Stimulated activated CD4-positive, alpha-beta T cell treated with anti-CD3 and anti-CD28 coated beads, Interleukin-12 subunit alpha, Interleukin-12 subunit beta, amount 100 ng/mL, for 4 hours (primary cell): ENCODE data around the gene SPTB.

ENCODE experiments used
- DNase-seq: peaks from one replicate; pipeline ENCODE4 v3.0.0-alpha.2; 2020

The SPTB gene

DNA sequence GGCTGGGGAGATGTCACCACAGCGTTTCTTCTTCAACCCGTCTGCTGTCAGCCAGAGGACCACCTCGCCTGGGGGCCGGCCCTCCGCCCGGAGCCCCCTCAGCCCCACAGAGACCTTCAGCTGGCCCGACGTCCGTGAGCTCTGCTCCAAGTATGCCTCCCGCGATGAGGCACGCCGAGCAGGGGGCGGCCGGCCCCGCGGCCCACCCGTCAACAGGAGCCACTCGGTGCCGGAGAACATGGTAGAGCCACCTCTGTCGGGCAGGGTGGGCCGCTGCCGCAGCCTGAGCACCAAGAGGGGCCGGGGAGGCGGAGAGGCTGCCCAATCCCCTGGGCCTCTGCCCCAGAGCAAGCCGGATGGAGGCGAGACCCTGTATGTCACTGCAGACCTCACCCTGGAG lies 136.6 kb downstream of the SPTB start:
- no peak for DNase-seq

DNA sequence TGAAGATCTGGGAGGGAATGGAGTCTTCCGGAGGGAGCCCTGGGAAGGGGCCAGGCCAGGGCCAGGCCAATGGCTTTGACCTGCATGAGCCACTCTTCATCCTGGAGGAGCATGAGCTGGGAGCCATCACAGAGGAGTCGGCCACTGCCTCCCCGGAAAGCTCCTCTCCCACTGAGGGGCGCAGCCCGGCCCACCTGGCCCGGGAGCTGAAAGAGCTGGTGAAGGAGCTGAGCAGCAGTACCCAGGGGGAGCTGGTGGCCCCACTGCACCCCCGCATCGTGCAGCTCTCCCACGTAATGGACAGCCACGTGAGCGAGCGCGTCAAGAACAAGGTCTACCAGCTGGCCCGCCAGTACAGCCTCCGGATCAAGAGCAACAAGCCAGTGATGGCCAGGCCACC lies 137.7 kb downstream of the SPTB start:
- no peak for DNase-seq

DNA sequence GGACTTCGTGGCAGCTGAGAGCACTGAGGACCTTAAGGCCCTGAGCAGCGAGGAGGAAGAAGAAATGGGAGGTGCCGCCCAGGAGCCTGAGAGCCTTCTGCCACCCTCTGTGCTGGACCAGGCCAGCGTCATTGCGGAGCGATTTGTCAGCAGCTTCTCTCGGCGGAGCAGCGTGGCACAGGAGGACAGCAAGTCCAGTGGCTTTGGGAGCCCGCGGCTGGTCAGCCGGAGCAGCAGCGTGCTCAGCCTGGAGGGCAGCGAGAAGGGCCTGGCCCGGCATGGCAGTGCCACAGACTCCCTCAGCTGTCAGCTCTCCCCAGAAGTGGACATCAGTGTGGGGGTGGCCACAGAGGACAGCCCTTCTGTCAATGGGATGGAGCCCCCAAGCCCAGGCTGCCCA lies 138.5 kb downstream of the SPTB start:
- no peak for DNase-seq

DNA sequence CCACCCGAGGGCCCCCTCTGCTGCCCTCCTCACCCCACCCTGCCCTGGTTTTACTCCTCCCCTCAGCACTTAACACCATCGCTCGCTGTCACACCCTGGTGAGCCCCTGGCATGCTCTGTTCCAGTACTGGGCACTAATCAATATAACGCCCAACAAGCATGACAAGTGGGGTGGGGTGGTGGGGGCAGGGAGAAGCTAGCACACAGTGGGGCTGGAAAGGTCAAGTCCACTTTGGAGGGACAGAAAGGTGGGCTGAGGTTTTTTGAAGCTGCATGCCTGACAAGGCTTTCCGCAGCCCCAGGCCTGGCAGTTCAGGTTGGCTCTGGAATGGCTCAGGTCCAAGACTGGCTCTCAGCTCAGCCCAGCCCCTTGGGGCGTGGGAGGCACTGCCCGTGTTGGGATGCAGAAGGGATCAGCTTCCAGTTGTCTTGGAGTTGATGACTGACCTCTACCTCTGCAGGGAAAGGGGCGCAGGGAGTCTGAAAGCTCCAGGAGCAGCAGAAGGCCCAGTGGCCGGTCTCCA lies 141.4 kb downstream of the SPTB start:
- DNase-seq = no peak

DNA sequence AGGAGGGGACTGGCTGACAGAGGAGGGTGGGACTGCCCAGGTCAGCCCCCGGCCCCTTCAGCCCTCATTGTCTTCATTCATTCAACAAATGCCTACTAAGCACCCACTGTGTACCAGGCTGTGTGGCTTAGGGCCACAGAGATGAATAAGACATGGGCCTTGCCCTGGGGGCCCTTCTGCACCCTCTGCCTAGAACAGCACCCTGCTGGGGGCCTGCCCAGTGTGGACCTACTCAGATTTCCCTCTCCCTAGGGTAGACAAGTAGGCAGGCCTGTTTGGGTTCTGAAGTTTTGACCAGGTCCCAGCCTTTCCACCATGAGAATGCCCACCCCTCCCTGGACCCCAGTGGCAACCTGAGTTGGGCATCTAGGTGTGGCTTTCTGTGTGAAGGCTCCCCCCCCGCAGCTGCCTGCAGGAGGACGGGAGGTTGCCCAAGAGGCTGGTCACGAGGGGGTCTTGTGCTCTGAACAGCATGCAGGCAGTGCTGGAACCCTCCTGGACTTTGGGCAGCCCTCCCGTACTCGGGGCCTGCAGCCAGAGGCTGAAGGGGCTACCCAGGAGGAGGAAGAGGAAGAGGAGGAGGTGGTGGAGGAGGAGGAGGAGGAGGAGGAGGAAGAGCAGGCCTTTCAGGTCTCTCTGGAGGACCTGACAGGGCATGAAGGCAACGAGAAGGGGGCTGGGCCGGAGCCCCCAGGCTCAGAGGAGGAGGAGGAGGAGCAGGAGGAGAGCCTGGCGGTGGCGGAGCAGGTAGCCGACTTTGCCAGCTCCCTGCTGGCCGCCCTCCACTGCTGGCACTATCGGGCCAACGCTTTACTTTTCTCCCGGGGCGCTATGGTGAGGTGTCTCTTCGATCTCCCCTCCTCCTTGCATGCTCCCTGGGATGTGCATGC lies 142.1 kb downstream of the SPTB start:
- DNase-seq = no peak

DNA sequence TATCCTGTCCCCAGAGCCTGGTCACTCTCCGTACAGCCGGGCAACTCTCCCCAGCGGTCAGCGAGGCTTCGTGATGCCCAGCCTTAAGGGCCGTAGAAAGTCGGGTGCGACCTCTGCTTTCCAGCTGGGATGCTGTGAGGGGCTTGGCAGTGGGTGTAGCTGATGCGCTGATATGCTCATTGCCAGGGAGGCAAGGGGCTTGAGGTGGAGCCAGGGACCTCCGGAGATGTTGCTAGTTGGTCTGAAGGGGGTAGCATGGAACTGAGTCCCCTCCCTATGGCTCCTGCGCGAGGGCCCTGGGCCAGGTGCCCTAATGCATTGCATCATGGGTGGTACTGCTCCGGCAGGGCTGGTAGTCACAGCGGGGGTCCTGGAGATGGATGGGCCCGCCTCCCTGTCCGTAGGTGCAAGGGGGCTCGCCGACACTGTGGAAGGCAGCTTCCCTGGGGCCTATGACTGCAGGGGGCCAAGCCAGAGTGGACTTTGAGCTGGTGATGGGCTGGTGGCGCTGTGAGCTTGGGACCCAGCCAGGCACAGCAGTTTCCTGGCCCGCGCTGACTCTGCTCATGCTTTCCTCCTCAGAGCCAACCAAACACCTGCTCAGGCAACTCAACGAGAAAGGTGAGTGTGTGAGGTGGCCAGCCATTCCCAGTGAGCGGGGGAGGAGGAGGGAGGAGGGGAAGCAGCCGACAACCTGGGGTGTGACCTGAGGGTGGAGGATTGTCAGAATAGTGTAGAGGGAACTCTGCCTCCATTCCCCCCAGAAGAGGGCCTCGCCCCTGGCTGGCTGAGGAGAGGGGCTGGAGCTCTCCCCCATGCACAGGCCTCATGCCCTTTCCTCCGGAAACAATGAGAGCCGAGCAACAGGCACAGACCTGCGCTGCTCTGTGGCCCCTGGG lies 143.2 kb downstream of the SPTB start:
- DNase-seq = no peak

DNA sequence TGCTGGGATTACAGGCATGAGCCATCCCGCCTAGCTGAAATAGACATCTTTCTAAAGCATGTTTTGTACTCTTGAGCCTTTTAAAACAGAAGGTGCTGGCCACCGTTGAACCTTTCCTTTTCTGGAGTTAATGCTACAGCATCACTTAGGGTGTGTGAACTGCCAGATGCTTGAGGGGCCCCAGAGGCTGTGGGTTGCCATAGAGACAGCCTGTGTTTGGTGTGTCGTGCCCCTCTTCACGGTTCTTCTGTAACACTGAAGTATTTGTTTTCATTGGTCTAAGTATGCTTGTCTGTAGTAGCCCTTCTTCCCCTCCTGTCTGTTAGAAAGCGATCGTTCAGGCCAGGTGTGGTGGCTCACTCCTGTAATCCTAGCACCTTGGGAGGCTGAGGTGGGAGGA lies 144.7 kb downstream of the SPTB start:
- DNase-seq = no peak

DNA sequence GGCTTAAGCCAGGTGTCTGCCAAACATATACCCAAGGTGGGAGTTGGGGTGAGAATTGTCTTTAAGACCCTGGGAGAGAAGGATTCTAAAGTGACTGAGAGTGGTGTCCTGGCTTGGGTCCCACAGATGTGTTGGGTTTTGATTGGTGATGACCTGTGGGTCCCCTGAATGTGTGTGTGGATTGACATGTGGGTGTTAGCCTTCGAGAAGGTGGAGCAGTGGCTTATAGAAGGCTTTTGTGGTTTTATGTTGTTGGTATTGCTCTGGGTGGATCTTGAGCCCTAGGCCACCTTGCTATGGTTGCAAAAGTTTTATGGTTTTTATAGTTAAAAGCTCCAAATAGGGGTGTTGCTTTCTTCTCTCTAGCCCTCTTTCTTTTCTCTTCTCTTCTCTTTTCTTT lies 145.8 kb downstream of the SPTB start:
- no peak for DNase-seq

DNA sequence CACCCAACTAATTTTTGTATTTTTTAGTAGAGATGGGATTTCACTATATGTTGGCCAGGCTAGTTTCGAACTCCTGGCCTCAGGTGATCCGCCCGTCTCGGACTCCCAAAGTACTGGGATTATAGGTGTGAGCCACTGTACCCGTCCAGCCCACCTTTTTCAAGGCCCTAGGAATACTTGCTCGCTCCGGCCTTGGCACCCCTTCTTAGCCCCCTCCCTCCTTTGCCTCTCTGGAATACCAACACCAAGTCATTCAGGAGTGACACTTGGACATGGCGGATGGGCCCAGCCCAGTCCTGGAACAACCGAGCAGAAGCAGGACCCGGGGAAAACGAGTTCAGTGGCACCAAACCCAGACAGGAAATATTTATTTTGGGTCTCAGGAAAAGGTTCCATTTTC lies 146.4 kb downstream of the SPTB start:
- DNase-seq = no peak

DNA sequence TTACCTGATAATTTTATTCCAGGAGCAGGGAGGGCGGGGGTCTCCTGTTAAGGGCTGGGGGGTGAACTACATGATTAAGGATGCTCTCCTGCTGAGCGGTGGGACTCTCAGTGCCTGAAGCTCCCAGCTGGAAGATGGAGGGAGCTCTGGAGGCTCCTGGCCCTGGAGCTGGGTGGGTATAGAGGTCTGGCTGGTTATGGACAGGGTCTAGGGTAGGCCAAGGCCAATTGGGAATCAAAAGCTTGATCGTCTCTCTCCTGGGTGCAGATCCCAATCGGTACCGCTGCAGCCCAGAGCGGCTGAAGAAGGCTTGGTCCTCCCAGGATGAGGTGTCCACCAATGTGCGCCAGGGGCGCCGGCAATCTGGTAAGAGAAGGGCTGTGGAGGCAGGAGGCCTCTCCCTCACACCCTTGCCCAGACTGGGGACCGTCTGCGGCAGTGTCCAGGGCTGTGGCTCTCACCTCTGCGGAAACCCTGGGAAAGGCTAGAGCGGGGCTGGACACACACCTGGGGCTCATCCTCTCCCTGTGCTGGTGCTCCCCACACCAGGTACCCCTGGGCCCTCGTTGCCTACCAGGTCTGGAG lies 147.1 kb downstream of the SPTB start:
- no peak for DNase-seq

DNA sequence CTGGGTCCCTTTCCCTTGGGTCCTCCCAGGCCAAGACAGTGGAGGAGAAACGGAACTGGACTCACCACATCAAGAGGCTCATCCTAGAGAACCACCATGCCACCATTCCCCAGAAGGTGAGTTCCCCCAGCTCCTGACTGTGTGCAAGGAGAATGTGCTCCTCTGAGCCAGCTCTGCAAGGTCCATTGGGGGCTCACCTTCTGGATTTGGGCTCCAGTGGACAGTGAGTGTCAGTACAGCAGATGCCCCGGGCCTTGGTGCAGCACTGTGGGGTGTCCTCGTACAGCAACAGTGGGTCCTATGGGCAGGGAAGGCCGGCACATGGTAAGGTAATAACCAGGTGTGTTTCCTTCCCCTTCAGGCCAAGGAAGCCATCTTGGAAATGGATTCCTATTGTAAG lies 147.6 kb downstream of the SPTB start:
- DNase-seq = no peak

DNA sequence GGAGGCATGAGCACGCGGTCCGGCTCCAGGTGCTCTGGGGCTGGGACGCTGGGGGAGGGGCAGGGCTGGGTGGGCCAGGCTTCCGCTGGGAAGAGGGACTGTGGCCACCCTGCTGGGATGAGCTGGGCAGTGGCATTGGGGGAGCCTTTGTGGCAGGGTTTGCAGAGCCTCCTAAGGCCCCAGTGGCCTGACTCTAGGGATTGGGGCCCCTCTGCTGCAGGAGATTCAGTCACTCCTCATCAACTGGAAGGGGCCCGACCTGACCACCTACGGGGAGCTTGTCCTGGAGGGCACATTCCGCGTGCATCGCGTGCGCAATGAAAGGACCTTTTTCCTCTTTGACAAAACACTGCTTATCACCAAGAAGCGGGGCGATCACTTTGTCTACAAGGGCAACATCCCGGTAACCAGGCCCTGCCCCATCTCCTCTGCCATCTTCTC lies 148.5 kb downstream of the SPTB start:
- no peak for DNase-seq

DNA sequence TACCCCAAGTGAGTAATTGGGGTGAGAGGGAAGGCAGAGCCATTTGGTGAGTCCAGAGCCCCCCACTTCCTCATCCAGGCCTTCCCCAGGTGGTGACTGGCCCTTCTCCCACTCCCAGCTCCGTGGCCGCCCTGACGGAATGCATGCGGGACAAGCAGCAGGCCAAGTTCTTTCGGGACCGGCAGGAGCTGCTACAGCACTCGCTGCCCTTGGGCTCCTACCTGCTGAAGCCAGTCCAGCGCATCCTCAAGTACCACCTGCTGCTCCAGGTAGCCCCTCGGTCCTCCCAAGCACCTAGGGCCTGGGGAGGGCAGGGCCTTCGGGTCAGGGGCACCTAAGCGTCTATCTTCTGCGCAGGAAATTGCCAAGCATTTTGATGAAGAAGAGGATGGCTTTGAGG lies 149.0 kb downstream of the SPTB start:
- no peak for DNase-seq

DNA sequence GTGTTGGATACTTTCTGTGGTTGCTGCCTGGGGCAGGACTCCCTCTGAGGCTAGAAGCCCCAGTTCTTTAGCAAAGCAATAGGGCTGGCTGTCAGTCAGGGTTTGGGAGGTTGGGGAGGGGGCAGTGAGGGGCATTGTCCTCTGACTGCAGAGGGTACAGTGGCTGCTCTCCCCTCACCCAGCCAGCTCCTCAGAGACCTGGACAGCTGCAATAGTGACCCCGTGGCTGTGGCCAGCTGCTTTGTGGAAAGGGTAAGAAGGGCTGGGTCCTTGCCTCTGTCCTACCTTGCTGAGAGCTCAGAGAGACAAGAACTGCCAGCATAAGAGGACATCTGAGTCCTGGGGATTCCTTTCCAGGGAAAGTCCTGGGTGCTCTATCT lies 149.7 kb downstream of the SPTB start:
- DNase-seq = no peak

DNA sequence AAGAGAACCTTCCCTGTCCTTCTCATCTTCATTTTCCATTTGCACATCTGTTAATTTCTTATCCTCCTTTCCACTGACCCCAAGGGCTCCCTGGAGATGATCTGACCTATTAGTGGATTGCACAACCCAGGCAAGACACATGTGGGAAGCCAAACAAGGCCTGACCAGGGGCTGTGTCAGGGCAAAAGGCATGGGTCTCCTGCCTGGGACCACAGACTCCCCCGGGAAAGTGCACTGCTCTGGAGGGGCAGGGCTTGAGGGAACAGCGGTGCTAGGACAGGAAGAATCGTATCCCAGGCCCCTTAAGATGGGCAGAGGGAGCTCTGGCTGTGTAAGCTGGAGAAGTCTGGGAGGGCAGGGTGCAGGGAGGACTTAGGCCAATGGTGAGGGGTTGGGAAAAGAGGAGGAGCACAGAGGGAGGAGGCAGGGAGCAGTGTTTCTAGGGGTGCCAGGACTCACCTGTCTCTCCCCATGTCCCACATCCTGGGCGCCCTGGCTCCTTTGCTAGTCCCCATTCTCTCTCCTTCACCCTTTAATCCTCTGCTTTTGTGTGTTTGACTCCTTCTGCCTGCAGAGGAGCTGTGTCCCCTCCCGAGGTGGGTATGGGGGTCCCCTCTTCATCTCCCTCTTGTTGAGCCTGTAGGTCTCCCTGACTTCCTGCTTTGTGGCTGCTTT lies 150.2 kb downstream of the SPTB start:
- no peak for DNase-seq

DNA sequence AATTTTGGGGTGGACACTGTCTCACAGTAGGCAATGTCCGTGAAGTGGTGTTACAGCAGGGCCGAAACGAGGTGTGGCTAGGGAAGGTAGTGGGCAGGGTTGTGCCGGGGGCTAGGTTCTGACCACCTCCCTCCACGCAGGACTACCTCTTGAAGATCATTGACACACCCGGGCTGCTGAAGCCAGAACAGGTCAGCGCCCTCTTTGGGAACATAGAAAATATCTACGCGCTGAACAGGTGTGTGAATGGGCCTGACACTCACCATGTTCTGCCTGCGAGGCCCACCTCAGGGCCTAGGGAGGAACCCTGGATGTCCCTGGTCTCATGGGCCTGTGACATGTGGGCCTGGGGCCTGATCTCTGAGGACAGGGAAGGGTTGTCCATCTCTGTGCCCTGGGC lies 150.9 kb downstream of the SPTB start:
- no peak for DNase-seq

DNA sequence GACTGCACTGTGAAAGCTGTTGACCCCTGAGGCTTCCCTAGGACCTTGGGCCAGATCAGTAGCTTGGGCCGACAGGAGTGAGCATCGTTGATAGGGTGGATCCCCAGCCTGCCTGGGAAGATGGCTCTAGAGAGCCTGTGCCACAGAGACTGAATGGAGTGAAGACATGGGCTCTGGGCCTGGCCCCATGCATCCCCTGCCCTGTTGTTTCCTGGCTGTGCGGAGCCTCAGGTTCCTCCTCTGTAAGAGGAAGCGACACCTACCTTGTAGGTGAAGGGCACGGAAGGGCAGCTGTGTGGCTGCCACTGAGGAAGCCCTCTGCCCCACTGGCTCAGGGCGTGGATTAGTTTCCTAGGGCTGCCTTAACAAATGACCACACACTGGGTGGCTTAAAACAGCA lies 151.6 kb downstream of the SPTB start:
- DNase-seq = no peak

DNA sequence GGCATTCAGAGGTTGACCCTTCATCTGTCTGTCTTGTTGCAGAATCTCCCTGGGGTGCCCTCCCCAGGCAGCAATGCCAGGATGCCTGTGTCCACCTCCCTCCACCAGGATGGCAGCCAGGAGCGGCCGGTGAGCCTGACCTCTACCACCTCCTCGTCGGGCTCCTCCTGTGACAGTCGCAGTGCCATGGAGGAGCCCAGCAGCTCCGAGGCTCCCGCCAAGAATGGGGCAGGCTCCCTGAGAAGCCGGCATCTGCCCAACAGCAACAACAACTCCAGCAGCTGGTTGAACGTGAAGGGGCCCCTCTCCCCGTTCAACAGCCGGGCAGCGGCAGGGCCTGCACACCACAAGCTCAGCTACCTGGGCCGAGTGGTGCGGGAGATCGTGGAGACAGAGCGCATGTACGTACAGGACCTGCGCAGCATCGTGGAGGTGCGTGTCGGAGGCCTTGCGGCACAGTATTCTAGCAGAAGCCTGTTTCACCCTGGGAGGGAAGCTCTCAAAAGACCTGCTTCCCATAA lies 152.1 kb downstream of the SPTB start:
- DNase-seq = no peak

DNA sequence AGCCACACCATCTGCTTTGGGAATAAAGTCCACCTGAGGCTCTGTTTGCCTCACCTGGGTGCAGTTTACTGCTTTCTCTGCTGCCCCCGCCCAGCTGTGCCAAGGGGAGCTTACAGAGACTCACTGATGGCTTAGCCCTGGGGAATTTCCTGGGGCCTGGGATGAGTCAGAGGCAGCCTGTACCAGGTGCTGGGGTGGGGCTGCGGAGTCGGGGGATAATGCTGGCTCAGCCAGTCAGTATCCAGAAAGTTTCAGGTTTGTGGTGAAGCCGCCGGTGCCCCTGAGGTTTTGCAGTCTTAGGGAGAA lies 153.2 kb downstream of the SPTB start:
- DNase-seq = peak; percentile 18

DNA sequence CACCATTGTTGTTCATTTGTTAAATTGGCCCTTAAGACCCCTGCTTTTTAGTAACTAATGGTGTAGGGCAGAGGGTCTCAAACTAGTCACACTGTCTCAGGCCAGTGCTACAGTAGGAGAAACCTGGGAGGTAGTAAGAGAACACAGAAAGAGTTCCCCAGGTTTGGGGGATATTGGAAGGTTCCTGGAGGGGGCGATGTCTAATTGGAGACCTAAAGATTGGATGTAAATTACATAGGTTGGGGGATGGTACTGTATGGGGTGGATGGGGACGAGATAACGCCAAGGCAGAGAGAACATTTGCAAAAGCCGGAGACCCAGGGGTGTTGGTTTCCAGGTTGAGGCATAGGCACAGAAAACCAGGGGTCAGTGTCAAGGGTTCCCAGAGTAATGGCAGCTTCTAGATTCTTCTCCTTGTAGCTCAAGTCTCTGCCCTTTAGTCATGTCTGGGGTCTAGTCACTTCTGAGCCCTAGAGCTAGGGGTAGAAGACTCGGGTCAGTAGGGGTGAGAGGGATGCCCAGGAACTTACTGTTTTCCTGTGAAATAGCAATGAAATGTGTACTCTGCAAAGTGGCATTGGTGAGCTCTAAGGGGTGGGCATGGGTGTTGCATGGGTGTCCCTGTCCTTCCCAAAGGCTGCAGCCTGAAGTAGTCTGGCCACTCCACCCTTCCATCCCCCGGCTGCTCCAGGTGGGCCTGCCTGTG lies 153.7 kb downstream of the SPTB start:
- DNase-seq = no peak

DNA sequence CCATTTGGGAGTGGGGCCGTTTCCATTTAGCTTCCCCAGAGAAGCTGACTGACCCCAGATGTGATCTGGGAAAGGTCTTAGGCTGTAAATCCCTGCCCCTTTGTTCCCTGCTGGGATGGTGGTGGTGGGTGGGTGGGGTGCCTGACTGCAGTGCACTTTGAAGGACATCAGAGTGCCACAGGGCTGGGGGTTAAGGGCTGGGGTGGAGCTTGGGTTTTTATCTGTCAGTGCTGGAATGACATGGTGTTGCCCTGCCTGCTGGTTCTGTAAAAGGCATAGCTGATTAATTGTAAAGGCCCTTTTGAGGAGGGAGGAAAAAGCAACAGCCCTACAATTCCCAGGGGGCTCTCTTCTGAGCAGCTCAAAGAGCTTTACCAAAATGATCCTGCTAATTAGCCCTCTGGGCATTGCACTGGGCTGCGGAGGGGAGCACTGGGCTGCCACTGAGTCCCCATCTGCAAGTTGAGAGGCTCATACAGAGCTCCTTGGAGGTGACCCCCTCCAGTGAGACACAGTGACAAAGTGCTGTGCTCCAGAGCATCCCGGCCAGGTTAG lies 154.4 kb downstream of the SPTB start:
- no peak for DNase-seq

DNA sequence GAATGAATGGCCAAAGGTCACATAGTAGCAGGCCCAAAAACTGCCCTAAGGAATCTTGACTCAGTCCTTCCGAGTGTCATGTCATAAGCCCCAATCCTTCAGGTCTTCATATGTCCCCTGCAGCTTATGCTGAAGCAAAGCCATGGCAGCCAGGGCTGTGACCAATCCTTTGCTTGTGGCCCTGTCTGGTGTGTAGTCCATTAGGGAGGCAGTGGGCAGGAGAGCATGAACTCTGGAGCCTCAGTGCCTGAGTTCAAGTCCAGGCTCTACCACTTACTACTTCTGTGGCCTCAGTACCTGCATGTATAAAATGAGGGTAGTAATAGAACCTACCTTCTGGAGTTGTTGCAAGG lies 155.2 kb downstream of the SPTB start:
- no peak for DNase-seq
